NCI-H526 (cell line): ENCODE results near the gene USP28.

Experiments
- DNase-seq, 2 experiments: peaks; one replicate each; lab custom pipeline; 2025; lab: John Stamatoyannopoulos, UW

The USP28 gene

DNA sequence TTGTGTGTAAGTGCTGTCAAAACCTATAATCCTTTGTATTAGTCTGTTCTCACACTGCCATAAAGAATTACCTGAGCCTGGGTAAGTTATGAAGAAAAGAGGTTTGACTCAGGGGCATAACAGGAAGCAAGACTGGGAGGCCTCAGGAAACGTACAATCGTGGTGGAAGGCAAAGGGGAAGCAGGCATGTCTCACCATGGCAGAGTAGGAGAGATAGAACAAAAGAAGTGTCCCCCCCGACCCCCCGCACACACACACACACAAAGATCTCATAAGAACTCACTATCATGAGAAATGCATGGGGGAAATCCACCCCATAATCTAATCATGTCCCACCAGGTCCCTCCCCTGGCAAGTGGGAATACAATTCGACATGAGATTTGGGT is 2.3 kb upstream of the USP28 start:
- no peak for DNase-seq

DNA sequence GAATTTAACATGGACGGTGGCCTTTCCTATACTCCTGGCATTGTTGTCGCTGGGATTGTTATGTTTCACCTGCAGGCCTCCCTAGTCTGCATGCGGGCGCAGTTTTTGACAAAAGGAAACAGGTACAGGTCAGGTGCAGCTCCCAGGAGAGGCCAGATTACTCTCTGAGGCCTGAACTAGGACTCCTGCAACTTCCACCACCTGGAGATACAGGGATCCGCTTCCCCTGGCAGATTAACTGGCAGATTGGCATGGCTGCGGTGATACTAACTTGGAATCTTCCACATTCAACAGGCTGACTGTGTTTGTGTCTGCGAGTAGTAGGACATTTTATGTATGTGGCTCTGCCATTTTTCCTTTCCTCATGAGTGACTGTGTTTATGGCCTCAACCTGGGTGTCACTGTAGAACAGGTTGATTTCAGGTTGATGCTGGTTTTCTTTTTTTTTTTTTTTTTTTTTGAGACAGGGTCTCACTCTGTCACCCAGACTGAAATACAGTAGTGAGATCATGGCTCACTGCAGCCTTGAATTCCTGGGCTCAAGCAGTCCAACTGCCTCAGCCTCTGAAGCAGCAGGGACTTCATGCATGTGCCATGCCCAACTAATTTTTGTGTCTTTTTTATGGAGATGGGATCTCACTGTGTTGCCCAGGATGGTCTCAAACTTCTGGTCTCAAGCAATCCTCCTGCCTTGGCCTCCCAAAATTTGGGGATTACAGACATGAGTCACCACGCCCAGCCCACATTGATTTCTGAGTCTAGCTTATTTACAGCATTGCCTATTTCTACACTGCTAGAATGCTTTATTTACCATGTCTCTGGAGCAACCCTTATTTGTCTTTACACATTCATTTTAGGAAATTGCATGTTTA is 1.7 kb upstream of the USP28 start:
- DNase-seq = peak in 1 of 2 experiments; percentile 47

DNA sequence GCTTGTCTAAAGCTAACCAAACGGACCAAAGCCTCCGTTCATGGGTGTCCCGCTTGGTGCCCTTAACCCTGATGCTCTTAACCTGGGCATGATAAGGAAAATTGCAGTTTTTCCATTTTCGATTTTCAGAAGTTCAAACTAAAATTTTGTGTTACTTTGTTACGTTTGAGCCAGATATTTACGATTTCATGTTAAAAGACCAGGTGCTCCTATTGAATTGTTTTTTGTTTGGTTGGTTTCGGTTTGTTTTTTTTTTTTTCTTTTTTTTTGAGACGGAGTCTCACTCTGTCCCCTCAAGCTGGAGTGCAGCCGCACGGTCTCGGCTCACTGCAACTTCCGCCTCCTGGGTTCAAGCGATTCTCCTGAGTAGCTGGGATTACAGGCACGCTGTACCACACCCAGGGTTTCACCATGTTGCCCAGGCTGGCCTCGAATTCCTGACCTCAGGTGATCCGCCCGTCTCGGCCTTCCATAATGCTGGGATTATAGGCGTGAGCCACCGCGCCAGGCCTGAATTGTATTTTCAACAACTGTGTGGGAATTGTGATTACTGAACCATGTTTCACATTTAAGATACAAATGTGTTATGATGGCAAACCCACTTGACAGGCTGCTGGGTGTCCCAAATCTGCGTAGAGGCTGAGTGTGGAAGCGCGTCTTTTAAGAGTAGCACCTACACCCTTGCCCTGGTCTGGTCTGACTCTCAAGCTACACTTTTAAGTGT is 864 bp upstream of the USP28 start:
- peak; percentile 60 to 66 for DNase-seq

DNA sequence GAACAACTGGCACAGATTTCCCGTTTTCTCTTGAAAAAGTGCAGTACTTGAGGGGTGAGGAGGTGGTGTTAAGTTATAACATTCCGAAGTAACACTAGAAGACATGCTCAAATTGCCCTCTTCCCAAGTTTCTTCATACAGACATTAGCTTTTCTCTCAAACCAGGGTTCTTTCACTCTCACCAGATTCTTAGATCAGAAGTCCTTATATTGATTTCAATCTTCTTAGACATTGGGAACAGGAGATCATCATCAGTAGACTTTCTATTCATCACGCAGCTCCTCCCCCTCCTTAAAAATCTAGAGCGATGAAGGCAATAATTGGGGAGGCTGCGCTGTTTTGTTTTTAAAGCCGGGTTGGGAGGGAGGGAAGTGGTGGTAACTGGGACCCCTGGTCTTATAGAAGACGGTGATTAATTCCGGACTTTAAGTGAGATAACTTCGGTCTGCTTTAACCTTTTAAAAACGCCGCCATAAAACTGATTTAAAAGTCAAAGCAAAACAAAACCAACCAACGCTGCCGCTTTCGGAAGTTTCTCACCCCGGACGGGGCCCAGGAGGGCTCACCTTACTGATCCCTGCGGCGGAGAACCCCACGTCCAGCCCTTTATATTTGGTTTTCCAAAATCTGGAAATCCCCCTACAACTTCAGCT is 665 bp downstream of the USP28 start:
- DNase-seq = peak; percentile 68 to 77

DNA sequence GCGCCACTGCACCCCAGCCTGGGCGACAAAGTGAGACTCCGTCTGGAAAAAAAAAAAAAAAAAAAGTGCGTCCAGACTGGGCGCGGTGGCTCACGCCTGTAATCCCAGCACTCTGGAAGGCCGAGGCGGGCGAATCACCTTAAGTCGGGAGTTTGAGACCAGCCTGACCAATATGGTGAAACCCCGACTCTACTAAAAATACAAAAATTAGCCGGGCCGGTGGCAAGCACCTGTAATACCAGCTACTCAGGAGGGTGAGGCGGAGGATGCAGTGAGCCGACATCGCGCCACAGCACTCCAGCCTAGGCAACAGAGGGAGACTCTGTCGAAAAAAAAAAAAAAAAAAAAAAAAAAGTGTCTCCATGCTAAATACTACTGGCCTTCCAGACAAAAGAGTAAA is 1.3 kb downstream of the USP28 start:
- DNase-seq = peak; percentile 41 to 74

DNA sequence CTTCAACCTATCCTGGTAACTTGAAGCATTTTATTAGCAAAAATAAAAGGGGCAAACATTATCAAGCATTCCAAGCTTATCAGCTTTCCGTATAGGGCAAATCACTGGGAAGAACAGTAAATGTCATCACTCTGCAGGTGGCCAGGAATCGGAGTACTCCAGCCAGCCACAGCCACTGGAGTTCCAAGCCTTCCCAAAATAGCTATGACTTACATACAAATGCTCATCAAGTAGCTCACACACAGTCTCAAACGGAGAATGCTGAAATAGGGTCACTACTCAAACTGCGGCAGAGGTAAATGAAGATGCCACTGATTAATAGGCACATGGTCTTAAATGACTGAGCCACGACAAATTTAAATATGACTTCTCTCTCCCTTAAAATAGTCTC is 2.1 kb downstream of the USP28 start:
- peak; percentile 48 to 56 for DNase-seq

DNA sequence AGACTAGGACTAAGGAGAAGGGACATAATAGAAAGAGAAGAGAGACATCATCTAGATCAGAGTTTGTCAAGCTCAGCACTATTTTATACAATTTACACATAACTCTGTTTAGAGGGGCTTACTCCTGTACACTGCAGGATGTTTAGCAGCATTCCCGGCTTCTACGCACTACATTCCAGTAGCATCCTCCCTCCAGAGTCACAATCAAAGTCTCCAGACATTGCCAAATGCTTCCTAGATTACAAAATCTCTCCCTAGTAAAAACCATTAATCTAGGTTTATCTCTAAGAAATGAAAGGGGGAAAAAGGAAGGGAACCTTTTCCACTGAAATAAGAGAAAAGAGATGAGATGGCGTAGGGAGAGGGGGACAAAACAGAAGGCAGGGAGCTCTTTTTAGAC is 4.0 kb downstream of the USP28 start:
- DNase-seq = no peak

DNA sequence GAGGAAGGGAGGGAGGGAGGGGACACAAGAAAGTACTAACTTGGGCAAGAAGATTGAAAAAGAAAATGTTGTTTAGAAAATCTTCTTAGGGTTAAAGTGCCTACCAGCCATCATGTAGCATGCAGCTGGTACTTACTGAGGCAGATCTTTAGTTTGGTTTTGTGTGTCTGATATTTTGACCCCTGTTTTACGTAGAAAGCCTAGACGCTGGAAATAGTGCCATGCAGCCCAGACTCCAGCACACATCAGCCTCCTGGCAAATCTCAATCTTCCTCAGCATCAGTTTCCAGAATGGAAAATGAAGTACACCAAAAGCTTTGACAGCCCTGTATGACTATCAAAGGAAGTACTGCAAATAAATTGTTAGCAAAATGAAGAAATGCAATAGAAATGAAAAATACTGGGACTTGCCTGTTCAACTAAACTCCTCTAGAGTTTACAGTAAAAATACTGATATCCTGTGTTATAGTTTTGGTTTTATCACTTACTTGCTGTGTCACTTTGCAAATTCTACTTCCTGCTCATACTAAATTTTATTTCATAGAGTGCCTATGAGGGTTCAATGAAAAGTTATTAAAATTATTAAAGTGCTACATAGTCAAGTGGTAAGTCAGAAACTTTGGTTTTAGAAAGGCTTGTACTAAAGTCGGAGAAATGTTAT is 7.4 kb downstream of the USP28 start:
- no peak for DNase-seq

DNA sequence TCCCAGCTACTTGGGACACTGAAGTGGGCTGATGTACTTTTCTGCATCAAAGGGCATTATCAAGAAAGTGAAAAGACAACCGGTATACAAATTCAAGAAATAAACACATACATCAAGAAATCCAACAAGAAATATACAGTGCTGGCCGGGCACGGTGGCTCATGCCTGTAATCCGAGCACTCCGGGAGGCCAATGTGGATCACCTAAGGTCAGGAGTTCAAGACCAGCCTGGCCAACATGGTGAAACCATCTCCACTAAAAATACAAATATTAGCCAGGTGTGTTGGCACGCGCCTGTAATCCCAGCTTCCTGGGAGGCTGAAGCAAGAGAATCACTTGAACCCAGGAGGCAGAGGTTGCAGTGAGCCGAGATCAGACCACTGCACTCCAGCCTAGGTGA is 9.5 kb downstream of the USP28 start:
- DNase-seq = no peak

DNA sequence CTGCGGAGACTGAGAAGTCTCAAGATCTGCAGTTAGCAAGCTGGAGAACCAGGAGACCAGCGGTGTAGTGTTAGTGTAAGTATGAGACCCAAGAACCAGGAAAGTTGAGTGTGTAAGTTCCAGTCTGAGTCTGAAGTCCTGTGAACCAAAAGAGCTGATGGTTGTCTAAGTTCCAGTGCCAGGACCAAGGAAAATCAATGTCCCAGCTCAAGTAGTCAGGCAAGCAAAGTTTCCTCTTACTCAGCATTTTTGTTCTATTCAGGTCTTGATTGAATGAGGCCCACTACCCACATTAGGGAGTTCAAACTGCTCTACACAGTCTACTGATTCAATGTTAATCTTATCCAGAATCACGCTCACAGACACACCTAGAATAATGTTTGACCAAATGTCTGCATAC is 11.0 kb downstream of the USP28 start:
- DNase-seq = no peak

DNA sequence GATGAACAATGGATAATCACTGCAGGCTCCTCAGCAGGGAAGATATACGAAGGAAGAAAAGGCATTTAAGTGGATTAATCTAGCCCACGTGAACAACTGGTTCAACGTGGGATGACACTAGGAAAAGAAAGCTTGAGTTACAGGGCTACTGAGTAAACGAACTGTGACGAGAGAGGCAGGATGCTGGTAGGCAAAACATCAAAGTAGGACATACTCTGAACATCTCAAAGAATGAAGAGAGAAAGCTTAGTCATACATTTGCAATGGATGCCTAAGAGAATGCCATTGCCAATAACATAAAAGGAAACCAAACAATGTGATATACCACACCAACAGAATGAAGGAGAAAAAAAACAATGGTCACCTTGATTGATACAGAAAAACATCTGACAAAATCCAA is 12.9 kb downstream of the USP28 start:
- peak; percentile 39 to 40 for DNase-seq

DNA sequence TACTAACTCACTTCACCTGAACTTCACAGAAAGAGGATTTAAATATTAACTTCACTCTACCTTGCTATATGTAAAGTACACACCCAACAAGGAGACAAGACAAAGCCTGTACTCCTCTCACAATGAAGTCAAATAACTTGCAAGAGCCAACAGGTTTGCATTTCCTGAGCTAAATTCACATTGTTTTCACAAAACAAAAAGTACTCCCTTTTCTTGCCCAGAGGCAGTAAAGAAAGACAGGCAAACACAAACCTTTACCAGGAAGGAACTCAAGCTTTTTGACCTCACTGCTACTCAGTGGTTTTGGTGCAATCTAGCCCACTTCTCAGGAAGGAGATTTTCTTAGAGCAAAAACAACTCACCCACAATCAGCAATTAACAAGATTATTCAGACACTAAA is 15.7 kb downstream of the USP28 start:
- DNase-seq = peak; percentile 55 to 58

DNA sequence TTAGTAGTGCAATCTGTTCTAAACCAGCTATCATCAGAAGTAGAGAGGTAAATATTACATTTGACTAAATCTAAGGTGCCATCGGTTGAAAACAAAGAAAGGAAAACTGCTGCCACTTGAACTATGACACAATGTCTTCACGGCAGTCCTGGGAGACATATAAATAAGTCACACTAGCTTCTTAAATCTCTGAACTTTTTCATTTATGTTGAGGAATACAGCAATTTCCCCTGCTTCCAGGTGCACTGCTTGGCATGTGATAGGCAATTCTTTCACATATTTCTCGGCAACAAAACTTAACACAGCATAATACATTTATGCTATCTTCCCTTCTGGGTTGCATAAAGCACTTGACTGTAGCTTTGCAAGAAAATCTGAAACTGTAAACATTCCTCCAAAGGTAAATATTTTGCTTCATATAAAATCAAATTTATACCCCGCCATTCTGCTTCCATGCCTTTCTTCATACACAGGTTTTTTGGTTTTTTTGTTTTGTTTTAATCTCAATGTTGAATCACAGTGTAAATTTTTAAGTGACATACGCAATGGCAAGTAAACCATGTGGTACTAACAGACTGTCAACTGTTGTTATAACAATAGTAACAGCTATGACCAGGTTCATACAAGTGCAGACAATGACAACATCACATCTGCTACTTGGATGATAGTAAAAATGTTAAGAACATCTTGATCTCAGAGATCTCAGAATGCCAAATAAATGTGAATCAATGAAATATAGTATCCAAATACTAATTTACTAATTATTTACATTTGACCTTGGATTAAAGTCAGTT is 18.2 kb downstream of the USP28 start:
- no peak for DNase-seq

DNA sequence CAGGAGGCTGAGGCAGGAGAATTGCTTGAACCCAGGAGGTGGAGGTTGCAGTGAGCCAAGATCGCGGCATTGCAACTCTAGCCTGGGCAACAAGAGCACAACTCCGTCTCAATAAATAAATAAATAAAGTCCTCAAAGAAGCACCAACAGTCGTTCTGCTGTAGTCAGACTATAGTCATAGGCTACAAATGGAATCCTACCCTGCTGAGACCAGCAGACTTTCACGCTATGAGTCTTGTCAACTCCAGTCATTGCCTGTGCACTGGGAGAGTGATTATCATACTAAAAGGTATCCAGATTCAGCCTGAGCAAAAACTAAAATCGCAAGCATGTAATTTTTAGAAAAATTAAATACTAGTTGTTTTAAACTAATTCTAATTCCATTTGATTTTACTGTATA is 19.6 kb downstream of the USP28 start:
- DNase-seq = no peak

DNA sequence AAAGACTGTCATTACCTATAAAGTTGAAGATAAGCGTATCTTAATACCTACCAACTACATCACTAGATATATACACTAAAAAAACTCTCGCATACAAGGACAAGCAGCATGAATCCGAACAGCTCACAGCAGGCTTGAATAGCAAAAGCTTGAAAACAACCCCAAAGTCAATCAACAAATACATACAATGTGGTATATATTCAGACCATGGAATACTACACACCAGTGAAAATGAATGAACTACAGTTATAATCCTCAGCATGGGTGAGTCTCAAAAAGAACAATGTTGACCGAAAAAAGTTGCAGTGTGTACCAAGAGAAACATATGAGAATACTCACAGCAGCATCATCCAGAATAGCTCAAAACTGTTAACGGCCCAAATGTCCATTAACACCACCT is 25.2 kb downstream of the USP28 start:
- no peak for DNase-seq

DNA sequence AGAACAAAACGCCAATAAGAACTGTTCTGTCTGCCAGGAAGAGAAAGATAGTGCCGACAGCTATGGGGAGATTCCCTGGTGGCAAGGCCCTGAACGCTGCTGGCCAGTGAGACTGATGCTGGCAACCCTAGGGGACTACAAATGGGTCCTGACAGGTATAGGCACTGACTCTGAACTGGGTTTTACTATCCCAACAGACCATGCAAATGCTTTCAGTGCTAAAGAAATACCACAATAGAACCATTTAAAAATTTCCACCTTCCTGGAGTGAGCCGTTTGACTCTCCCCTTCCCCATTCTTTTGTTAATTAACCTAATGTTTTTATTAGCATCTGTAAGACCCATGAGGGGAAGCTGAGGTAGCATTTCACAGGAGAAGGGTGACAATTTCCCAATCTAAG is 25.7 kb downstream of the USP28 start:
- DNase-seq = peak; percentile 86 to 88

DNA sequence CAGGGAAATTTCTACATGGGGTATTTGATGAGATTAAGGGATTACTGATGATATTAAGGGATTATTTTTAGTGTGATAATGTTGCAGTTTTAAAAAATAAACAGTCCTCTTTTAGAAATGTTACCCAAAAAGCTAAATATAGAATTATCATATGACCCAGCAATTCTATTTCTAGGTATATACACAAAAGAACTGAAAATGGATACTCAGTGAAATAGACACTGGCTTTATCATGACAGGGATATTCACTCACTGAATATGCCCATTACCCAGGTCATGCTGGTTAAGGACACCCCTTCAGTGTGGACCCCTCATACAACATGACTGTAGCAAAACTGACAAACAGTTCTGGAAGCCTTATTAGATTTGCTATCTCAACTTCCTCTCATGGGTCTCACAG is 27.8 kb downstream of the USP28 start:
- no peak for DNase-seq

DNA sequence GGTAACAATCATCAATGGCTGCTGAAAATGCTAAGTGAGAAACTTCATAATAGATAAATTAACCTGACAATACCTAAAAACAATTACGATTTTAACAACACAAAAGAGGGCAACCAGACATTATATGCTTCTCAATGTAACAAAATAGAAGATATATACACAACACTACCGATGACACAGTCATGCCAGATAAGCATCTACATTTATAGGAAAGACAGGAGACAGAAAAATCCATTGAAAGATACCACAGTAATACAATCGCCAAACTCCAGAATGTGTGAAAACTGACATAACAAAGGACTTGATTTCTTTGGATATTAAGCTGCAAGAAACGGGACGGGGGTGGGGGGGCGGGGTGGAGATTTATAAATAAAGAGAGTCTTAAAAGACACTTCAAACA is 28.3 kb downstream of the USP28 start:
- DNase-seq = no peak

DNA sequence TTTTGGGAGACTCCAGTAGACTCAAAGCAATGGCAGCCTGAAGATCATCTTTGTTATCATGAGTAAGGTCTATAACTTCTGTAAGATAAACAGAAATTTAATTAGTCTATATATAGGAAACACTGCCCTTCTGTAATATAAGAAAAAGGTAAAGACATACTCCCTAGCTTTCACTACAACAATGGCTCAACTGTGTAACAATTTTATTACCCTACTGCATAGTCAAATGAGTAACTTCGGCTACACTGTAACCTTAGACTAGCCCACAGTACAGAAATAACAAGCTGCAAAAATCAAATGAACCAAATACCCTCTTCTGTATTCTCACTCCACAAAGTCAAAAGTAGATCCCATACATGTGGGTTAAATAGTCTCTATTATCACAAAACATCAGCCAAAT is 33.7 kb downstream of the USP28 start:
- DNase-seq = peak; percentile 99 to 100

DNA sequence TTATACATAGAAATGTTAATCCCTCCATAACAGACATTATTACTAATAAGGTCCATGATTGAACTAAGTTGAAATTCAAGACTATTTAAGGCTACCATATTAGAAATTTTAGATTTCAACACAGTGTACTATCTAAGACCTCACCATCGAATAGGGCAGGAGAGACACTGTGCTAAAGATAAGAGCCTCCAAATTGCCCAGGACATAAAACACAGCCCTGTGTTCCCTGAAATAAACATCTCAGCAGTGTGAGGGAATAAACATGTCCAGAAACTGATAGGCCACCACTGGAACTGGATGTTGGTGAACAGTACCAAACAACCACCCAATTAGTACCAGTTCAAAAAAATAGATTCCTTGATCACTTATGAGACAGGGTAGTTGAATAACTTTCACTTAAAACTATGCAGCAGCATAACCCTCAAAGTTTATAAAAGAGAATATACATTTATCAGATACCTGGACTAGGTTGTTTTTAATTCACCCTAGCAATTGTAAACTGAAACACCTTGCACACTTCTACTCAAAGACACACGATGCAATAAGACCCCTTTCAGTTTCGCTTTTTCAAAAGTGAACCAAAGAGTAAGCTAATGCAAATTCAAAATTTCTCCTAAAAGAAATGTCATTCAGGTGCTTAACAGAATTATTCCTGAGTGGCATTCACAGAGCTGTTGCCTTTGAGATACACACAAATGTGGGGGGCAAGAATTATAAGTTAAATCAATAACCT is 34.3 kb downstream of the USP28 start:
- peak; percentile 97 for DNase-seq

DNA sequence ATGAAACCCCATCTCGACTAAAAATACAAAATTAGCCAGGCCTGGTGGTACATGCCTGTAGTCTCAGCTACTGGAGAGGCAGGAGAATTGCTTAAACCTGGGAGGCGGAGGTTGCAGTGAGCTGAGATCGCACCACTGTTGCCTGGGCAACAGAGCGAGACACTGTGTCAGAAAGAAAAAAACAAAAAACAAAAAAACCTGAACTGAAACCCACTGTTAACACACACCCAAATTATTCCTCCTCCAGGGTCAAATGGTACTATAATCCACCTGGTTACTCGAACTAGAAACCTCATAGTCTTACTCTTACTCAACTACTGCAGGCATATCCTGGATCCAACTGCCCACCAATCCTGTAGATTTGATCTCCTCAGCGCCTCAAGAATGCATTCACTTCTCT is 35.5 kb downstream of the USP28 start:
- DNase-seq = no peak
